Osteocyte (in vitro differentiated cells): Measurements from ENCODE around the gene SYNGR2. TPM values are rescaled to one million over a fixed set of nuclear protein-coding genes. Genes with fewer than 3 reads are reported as not detected.

Source experiments
- DNase-seq: peaks from one replicate; pipeline ENCODE4 v3.0.0; 2021; ENCODE audit warnings: mixed read lengths; ENCODE audit not compliant: unreplicated experiment; ENCODE audit errors: extremely low spot score
- H3K27ac Mint-ChIP-seq: one replicate; pipeline ENCODE4 v1.8.0; 2021; ENCODE audit warnings: mild to moderate bottlenecking, mixed read lengths; ENCODE audit not compliant: unreplicated experiment
- H3K27me3 Mint-ChIP-seq: one replicate; pipeline ENCODE4 v1.8.0; 2021; ENCODE audit warnings: mixed read lengths; ENCODE audit not compliant: unreplicated experiment
- H3K36me3 Mint-ChIP-seq: one replicate; pipeline ENCODE4 v1.8.0; 2021; ENCODE audit warnings: mixed read lengths; ENCODE audit not compliant: unreplicated experiment
- H3K4me1 Mint-ChIP-seq: one replicate; pipeline ENCODE4 v1.8.0; 2021; ENCODE audit warnings: mixed read lengths; ENCODE audit not compliant: unreplicated experiment
- H3K4me3 Mint-ChIP-seq: one replicate; pipeline ENCODE4 v1.8.0; 2021; ENCODE audit warnings: mild to moderate bottlenecking, moderate library complexity, mixed read lengths; ENCODE audit not compliant: unreplicated experiment
- H3K9me3 Mint-ChIP-seq: one replicate; pipeline ENCODE4 v1.8.0; 2021; ENCODE audit warnings: mixed read lengths; ENCODE audit not compliant: unreplicated experiment
- total RNA-seq: library from RNA; stranded (reverse); gene quantifications from 2 replicates; pipeline ENCODE4 v1.2.1, GENCODE V29; 2021
- TF ChIP-seq, protein P1 (sequence below): fragments of 200-600 bp; sonication (generic); IDR thresholded peaks from 2 replicates; pipeline ENCODE4 v1.5.0; 2021; ENCODE audit warnings: antibody characterized with exemption, mild to moderate bottlenecking, moderate library complexity

The SYNGR2 gene
- total RNA-seq, 1 donor from 2014 or later: 43.2 TPM

DNA sequence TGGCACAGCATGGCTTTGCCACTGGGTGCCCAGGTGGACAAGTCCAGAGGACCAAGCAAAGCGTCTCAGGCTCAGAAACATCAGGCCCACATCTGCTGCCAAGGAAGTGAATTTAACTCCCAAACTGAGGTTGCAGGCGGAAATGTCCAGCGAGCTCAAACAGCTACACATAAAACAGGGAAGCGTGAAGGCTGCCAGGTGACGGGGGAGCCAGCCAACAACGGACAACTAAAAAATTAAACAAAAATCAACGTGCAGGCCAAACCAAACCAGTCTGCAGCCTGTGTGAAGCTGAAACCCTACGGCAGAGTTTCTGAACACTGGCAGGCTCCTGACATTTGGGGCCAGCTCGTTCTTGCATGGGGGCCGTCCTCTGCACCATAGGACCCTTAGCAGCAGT lies 16.0 kb downstream of the SYNGR2 start:
- no peaks in the 10 kb centered on the region for H3K36me3 Mint-ChIP-seq
- no peaks in the 10 kb centered on the region for H3K9me3 Mint-ChIP-seq
- H3K4me3 Mint-ChIP-seq: no peak overlapping the region
- DNase-seq: no peak
- H3K4me1 Mint-ChIP-seq: peaks cover 33% of the 10 kb centered on the region
- TF ChIP-seq, protein P1, sequence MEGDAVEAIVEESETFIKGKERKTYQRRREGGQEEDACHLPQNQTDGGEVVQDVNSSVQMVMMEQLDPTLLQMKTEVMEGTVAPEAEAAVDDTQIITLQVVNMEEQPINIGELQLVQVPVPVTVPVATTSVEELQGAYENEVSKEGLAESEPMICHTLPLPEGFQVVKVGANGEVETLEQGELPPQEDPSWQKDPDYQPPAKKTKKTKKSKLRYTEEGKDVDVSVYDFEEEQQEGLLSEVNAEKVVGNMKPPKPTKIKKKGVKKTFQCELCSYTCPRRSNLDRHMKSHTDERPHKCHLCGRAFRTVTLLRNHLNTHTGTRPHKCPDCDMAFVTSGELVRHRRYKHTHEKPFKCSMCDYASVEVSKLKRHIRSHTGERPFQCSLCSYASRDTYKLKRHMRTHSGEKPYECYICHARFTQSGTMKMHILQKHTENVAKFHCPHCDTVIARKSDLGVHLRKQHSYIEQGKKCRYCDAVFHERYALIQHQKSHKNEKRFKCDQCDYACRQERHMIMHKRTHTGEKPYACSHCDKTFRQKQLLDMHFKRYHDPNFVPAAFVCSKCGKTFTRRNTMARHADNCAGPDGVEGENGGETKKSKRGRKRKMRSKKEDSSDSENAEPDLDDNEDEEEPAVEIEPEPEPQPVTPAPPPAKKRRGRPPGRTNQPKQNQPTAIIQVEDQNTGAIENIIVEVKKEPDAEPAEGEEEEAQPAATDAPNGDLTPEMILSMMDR: no peak
- H3K27me3 Mint-ChIP-seq: no peaks in the 10 kb centered on the region
- no peak overlapping the region for H3K27ac Mint-ChIP-seq

DNA sequence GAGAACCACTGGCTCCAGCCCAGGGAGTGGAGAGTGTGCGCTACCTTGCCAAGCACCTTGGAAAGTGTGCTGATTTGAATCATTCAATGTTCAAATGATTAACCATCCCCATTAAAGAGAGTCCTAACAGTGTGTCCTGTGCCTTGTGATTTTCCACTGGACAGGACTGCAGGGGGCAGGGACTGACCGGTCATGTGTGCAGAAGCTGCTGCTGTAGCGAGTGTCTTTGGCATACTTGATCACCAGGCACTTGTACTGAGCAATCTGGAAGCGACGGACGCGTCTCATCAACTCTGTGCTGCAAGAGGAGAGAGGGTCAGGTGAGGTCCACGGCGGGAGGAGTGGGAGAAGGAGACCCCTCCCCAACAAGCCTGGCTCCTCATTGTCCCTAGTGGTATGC lies 16.5 kb downstream of the SYNGR2 start:
- Mint-ChIP-seq H3K36me3 (no peaks in the 10 kb centered on the region), H3K4me1 (peaks cover 29% of the 10 kb centered on the region), H3K27ac (no peak overlapping the region), H3K27me3 (no peaks in the 10 kb centered on the region), H3K4me3 (no peak overlapping the region), H3K9me3 (no peaks in the 10 kb centered on the region)
- DNase-seq: no peak
- TF ChIP-seq, protein P1: no peak

DNA sequence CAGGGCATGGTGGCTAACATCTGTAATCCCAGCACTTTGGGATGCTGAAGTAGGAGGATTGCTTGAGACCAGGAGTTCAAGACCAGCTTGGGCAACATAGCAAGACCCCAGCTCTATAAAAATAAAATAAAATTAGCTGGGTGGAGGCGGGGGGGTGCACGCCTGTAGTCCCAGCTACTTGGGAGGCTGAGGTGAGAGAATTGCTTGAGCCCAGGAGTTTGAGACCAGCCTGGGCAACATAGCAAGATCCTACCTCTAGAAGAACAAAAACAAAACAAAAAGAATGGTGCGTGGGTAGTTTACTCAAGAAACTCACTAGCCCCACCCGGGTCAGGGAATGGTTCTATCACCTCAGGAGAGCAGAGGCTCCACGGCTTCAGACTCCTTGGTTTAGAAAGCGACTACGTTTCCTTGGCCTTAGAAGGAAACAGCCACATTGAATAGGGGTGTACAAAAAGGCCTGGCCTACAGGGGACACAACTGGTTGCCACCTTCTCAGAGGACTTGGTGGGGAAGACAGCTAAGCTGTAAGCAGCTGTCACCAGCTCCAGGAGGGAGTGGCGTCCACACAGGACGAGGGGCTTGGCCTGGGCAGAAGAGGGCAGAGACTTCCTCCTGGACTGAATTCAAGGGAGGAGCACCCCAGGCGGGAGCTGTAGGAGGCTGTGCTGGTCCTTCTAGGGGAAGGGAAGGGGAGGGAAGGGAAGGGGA lies 17.8 kb downstream of the SYNGR2 start:
- H3K27ac Mint-ChIP-seq: no peak overlapping the region
- DNase-seq: peak; percentile 83
- TF ChIP-seq, protein P1: no peak
- peaks cover 25% of the 10 kb centered on the region for H3K4me1 Mint-ChIP-seq
- H3K4me3 Mint-ChIP-seq: peak overlapping the region; percentile 71
- H3K36me3 Mint-ChIP-seq: peaks cover 3% of the 10 kb centered on the region
- H3K9me3 Mint-ChIP-seq: no peaks in the 10 kb centered on the region
- H3K27me3 Mint-ChIP-seq: no peaks in the 10 kb centered on the region

DNA sequence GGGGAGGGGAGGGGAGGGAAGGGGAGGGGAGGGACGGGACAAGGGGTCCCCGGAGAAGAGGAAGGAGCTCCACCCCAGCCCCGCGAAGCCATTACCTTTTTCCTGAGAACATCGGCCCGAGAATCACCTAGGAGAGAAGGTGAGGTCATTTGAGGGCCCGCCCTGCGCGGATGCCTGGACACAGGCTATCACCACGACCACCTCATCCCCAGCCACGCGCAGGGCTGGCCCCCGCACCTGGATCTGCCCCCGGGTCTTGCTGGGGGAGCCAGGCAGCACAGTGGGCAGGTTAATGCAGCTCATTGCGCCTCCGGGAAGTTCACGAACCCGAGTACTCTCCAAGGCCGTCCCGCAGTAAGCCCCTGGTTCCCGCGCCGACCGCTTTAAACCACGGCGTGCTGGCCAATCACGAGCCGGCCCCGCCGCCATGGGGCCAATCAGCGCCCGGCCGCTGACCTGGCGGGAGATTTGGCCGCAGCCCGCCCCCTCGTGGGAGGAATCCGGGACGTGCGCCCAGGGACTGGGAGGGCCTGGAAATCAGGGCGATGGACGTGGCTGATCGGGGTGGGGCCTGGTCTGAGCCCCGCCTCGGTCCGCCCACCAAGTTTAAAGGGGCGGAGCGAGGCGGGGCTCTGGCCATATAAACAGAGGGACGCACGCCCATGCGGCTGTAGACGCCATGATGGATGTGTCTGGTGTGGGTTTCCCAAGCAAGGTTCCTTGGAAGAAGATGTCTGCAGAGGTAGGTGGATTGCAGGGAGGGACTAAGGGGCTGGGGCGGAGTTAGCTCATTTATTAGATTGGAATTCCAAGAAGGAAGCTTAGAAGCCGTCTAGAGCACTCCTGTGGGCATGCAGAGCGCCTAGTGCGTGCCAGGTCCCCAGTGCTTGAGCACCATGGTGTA lies 18.6 kb downstream of the SYNGR2 start, which contains the start of the genes AFMID and TK1:
AFMID (plus strand) TSS at position 671 of the 904 bp plus-strand sequence; CDS start at position 680, 9 bp downstream.
TK1 (minus strand) TSS at position 361 of the 904 bp plus-strand sequence; CDS start at position 303, 58 bp downstream.
- Mint-ChIP-seq H3K4me3 (peak within 1 kb of the TSS; percentile 89), H3K9me3 (no peaks in the 10 kb centered on the region), H3K36me3 (peaks cover 3% of the 10 kb centered on the region), H3K27ac (peak within 1 kb of the TSS; percentile 81), H3K4me1 (peaks cover 25% of the 10 kb centered on the region), H3K27me3 (no peaks in the 10 kb centered on the region)
- TF ChIP-seq, protein P1: peak; percentile 87
- DNase-seq: peak; percentile 100

DNA sequence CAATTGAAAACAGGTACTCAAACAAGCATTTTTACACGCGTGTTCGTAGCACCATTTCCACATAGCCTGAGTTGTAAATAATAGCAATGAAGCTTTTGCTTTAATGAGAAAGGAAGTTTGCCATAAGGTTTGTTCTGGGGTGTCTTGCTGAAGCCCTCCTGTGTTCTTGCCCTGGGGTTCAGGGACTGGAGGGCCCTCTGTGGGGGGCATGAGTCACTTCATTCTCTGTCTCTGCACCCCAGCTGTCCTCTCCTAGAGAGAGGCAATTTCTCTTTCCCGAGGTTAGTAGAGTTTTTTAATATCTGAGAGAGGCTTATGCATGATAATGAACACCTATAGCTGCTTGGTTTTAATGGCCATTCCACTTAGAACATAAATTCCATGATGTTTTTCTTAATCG lies 28.3 kb downstream of the SYNGR2 start:
- Mint-ChIP-seq H3K27me3 (no peaks in the 10 kb centered on the region), H3K4me3 (no peak overlapping the region), H3K9me3 (no peaks in the 10 kb centered on the region), H3K27ac (no peak overlapping the region), H3K4me1 (peaks cover 26% of the 10 kb centered on the region), H3K36me3 (peaks cover 3% of the 10 kb centered on the region)
- TF ChIP-seq, protein P1: no peak
- DNase-seq: no peak
